Measurements from ENCODE around the gene EDEM2. TPM values are rescaled to one million over a fixed set of nuclear protein-coding genes. Genes with fewer than 3 reads are reported as not detected.
"Not testable (repeated sequence)": the region's sequence is repeated elsewhere in the genome, so short reads cannot be mapped to it uniquely, and the experiment has no call there.

The EDEM2 gene
- total RNA-seq, 2 donors from 2014 or later: 27.8 to 29.2 TPM

- no peak overlapping the region for H3K27ac Mint-ChIP-seq
- H3K9me3 Mint-ChIP-seq: no peaks in the 10 kb centered on the region
- H3K4me1 Mint-ChIP-seq (ENCODE audit: low read depth in 2 of 2): peaks cover 20 to 26% of the 10 kb centered on the region in 2 donors
- no peak overlapping the region for H3K4me3 Mint-ChIP-seq
- ATAC-seq: no peak
- H3K27me3 Mint-ChIP-seq: no peaks in the 10 kb centered on the region
- DNase-seq (ENCODE audit: low spot score): no peak
- H3K36me3 Mint-ChIP-seq: no peaks in the 10 kb centered on the region
These were observed 29.0 kb upstream of the EDEM2 start for GRCh38 chr20:35176132-35176531.

GRCh38 chr20:35174458-35175216 lies 27.5 kb upstream of the EDEM2 start:
- no peaks in the 10 kb centered on the region for H3K27me3 Mint-ChIP-seq
- ATAC-seq: no peak
- H3K36me3 Mint-ChIP-seq: no peaks in the 10 kb centered on the region
- peaks cover 20 to 23% of the 10 kb centered on the region in 2 donors for H3K4me1 Mint-ChIP-seq (ENCODE audit: low read depth in 2 of 2)
- no peaks in the 10 kb centered on the region for H3K9me3 Mint-ChIP-seq
- H3K4me3 Mint-ChIP-seq: no peak overlapping the region
- no peak for DNase-seq (ENCODE audit: low spot score)
- no peak overlapping the region for H3K27ac Mint-ChIP-seq

- H3K9me3 Mint-ChIP-seq: no peaks in the 10 kb centered on the region
- no peak overlapping the region for H3K4me3 Mint-ChIP-seq
- H3K27ac Mint-ChIP-seq: no peak overlapping the region
- no peaks in the 10 kb centered on the region for H3K27me3 Mint-ChIP-seq
- DNase-seq (ENCODE audit: low spot score) (no peak), ATAC-seq (no peak)
- H3K4me1 Mint-ChIP-seq (ENCODE audit: low read depth in 2 of 2): peaks cover 20 to 23% of the 10 kb centered on the region in 2 donors
- H3K36me3 Mint-ChIP-seq: no peaks in the 10 kb centered on the region
These were observed 26.5 kb upstream of the EDEM2 start for GRCh38 chr20:35173576-35174192.

- no peak for DNase-seq (ENCODE audit: low spot score)
- Mint-ChIP-seq H3K9me3 (no peaks in the 10 kb centered on the region), H3K4me1 (ENCODE audit: low read depth in 2 of 2) (peaks cover 20 to 23% of the 10 kb centered on the region in 2 donors), H3K27me3 (no peaks in the 10 kb centered on the region), H3K36me3 (no peaks in the 10 kb centered on the region), H3K27ac (peak overlapping the region; percentile 47 to 90), H3K4me3 (peak overlapping the region; percentile 80)
- ATAC-seq: peak in 1 of 2 donors; percentile 15
These were observed 25.3 kb upstream of the EDEM2 start for GRCh38 chr20:35172434-35172806.

GRCh38 chr20:35171753-35172433 lies 24.8 kb upstream of the EDEM2 start, which contains the start of gene PROCR:
TSS of gene PROCR (plus strand) at chr20:35172072. CDS start at chr20:35172155, 83 bp downstream.
- no peaks in the 10 kb centered on the region for H3K36me3 Mint-ChIP-seq
- peak; percentile 73 to 84 for ATAC-seq
- peak within 1 kb of the TSS; percentile 80 for H3K4me3 Mint-ChIP-seq
- DNase-seq (ENCODE audit: low spot score): peak; percentile 63
- H3K4me1 Mint-ChIP-seq (ENCODE audit: low read depth in 2 of 2): peaks cover 20 to 23% of the 10 kb centered on the region in 2 donors
- H3K27me3 Mint-ChIP-seq: no peaks in the 10 kb centered on the region
- H3K27ac Mint-ChIP-seq: peak within 1 kb of the TSS; percentile 47 to 90
- H3K9me3 Mint-ChIP-seq: no peaks in the 10 kb centered on the region

GRCh38 chr20:35171438-35171752 lies 24.3 kb upstream of the EDEM2 start:
- peaks cover 20 to 23% of the 10 kb centered on the region in 2 donors for H3K4me1 Mint-ChIP-seq (ENCODE audit: low read depth in 2 of 2)
- H3K27me3 Mint-ChIP-seq: no peaks in the 10 kb centered on the region
- no peak for ATAC-seq
- H3K4me3 Mint-ChIP-seq: peak overlapping the region; percentile 80
- peak overlapping the region; percentile 47 to 90 for H3K27ac Mint-ChIP-seq
- H3K9me3 Mint-ChIP-seq: no peaks in the 10 kb centered on the region
- no peak for DNase-seq (ENCODE audit: low spot score)
- H3K36me3 Mint-ChIP-seq: no peaks in the 10 kb centered on the region

- H3K4me1 Mint-ChIP-seq (ENCODE audit: low read depth in 2 of 2): peaks cover 17 to 19% of the 10 kb centered on the region in 2 donors
- H3K27ac Mint-ChIP-seq; ATAC-seq; H3K9me3 Mint-ChIP-seq; DNase-seq (ENCODE audit: low spot score); H3K36me3 Mint-ChIP-seq; H3K4me3 Mint-ChIP-seq; H3K27me3 Mint-ChIP-seq: not testable (repeated sequence)
These were observed 21.7 kb upstream of the EDEM2 start for GRCh38 chr20:35168701-35169409.

GRCh38 chr20:35167787-35168186 lies 20.7 kb upstream of the EDEM2 start:
- H3K4me1 Mint-ChIP-seq (ENCODE audit: low read depth in 2 of 2): peaks cover 16 to 17% of the 10 kb centered on the region in 2 donors
- no peak for DNase-seq (ENCODE audit: low spot score)
- no peak overlapping the region for H3K27ac Mint-ChIP-seq
- no peaks in the 10 kb centered on the region for H3K27me3 Mint-ChIP-seq
- no peaks in the 10 kb centered on the region for H3K36me3 Mint-ChIP-seq
- ATAC-seq: no peak
- H3K4me3 Mint-ChIP-seq: no peak overlapping the region
- H3K9me3 Mint-ChIP-seq: no peaks in the 10 kb centered on the region

GRCh38 chr20:35166242-35166830 lies 19.2 kb upstream of the EDEM2 start:
- no peak for ATAC-seq
- Mint-ChIP-seq H3K4me3 (no peak overlapping the region), H3K27me3 (no peaks in the 10 kb centered on the region), H3K27ac (no peak overlapping the region), H3K4me1 (ENCODE audit: low read depth in 2 of 2) (peaks cover 10 to 11% of the 10 kb centered on the region in 2 donors), H3K36me3 (no peaks in the 10 kb centered on the region), H3K9me3 (no peaks in the 10 kb centered on the region)
- DNase-seq (ENCODE audit: low spot score): no peak

- Mint-ChIP-seq H3K9me3 (no peaks in the 10 kb centered on the region), H3K4me1 (ENCODE audit: low read depth in 2 of 2) (peaks cover 8 to 16% of the 10 kb centered on the region in 2 donors), H3K36me3 (no peaks in the 10 kb centered on the region), H3K27ac (no peak overlapping the region), H3K4me3 (no peak overlapping the region), H3K27me3 (no peaks in the 10 kb centered on the region)
- DNase-seq (ENCODE audit: low spot score) (no peak), ATAC-seq (no peak)
These were observed 18.4 kb upstream of the EDEM2 start for GRCh38 chr20:35165221-35166185.

- DNase-seq (ENCODE audit: low spot score); ATAC-seq; H3K27ac Mint-ChIP-seq; H3K36me3 Mint-ChIP-seq; H3K27me3 Mint-ChIP-seq; H3K4me3 Mint-ChIP-seq; H3K9me3 Mint-ChIP-seq: not testable (repeated sequence)
- peaks cover 8 to 17% of the 10 kb centered on the region in 2 donors for H3K4me1 Mint-ChIP-seq (ENCODE audit: low read depth in 2 of 2)
These were observed 17.4 kb upstream of the EDEM2 start for GRCh38 chr20:35164531-35164930.

- H3K4me3 Mint-ChIP-seq: peak overlapping the region; percentile 4
- peaks cover 8 to 17% of the 10 kb centered on the region in 2 donors for H3K4me1 Mint-ChIP-seq (ENCODE audit: low read depth in 2 of 2)
- H3K27me3 Mint-ChIP-seq; ATAC-seq; H3K9me3 Mint-ChIP-seq; H3K36me3 Mint-ChIP-seq; DNase-seq (ENCODE audit: low spot score): not testable (repeated sequence)
- peak overlapping the region in 1 of 2 donors; percentile 63 for H3K27ac Mint-ChIP-seq
These were observed 13.2 kb upstream of the EDEM2 start for GRCh38 chr20:35160341-35160740.

Measured in natural killer cell treated with Interleukin-12 subunit alpha and Interleukin-12 subunit beta and Interleukin-15 and Interleukin-18, amount 100 ng/mL, for 72 hours (primary cell).